Activated CD4-positive, alpha-beta T cell treated with anti-CD3 and anti-CD28 coated beads for 4 hours (primary cell): Measurements from ENCODE around the gene SEPTIN5.
"Not testable (repeated sequence)": the region's sequence is repeated elsewhere in the genome, so short reads cannot be mapped to it uniquely, and the experiment has no call there.

Source experiments
- DNase-seq, 2 donors: peaks; one replicate each; pipeline ENCODE4 v3.0.0-alpha.2; 2020

The SEPTIN5 gene

DNA sequence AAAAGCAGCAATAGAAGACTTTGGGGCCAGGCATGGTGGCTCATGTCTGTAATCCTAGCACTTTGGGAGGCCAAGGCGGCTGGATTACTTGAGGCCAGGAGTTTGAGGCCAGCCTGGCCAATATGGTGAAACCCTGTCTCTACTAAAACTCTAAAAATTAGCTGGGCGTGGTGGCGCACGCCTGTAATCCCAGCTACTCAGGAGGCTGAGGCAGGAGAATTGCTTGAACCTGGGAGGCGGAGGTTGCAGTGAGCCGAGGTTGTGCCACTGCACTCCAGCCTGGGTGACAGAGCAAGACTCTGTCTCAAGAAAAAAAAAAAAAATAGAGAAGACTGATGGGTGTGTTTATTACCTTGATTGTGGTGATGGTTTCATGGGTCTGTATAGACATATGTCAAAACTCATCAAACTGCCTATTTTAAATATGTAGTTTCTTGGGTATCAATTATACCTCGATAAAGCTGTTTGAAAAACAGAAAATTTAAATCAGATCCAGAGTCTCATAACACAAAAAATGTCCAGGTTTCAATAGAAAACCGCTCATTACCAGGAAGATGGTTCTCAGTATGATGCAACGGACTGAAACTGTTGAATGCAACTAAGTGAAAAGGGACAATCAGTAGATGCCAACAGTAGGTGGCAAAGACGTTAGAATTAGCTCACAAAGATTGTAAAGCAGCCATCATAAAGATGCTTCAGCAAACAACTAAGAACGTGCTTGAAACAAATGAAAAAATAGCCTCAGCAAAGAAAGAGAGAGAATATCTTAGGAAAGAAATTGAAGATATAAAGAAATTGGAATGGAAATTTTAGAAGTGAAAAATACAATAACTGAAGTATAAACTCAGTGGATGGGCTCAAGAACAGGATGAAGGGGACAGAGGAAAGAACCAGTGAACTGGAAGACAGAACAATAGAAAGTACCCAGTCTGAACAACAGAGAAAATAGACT lies 33.1 kb upstream of the SEPTIN5 start:
- DNase-seq = no peak

DNA sequence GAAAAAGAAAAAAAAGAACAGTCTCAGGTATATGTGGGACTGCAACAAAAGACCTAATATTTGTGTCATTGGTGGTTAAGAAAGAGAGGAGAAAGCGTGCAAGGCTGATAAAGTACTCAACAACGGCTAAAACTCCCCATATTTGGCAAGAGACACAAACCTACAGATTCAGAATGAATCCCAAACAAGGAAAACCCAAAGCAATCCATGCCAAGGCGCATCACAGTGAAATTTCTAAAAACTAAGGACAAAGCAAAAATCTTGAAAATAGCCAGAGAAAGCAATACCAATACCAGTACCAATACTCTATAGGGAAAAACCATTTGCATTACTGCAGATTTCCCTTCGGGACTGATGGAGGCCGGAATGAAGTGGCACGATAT lies 32.4 kb upstream of the SEPTIN5 start:
- no peak for DNase-seq

DNA sequence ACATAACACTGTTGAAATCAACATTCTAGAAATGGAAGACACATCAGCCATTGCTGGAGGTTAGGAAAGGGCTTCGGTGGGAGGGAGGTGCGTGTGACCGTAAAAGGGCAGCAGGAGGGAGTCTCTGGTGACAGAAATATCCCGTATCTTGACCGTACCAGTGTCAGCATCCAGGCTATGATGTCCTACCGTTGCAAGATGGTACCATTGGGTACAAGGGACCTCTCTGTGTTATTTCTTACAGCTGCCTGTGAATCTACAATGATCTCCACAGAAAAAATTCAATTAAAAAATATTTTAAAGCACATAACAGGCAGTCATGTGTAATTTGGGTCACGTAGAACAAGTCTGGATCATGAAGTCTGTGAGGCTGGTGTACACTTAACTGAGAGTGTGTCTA lies 27.4 kb upstream of the SEPTIN5 start:
- no peak for DNase-seq

- no peak for DNase-seq
These were observed 26.6 kb upstream of the SEPTIN5 start for GRCh38 chr22:19687561-19688300.

DNA sequence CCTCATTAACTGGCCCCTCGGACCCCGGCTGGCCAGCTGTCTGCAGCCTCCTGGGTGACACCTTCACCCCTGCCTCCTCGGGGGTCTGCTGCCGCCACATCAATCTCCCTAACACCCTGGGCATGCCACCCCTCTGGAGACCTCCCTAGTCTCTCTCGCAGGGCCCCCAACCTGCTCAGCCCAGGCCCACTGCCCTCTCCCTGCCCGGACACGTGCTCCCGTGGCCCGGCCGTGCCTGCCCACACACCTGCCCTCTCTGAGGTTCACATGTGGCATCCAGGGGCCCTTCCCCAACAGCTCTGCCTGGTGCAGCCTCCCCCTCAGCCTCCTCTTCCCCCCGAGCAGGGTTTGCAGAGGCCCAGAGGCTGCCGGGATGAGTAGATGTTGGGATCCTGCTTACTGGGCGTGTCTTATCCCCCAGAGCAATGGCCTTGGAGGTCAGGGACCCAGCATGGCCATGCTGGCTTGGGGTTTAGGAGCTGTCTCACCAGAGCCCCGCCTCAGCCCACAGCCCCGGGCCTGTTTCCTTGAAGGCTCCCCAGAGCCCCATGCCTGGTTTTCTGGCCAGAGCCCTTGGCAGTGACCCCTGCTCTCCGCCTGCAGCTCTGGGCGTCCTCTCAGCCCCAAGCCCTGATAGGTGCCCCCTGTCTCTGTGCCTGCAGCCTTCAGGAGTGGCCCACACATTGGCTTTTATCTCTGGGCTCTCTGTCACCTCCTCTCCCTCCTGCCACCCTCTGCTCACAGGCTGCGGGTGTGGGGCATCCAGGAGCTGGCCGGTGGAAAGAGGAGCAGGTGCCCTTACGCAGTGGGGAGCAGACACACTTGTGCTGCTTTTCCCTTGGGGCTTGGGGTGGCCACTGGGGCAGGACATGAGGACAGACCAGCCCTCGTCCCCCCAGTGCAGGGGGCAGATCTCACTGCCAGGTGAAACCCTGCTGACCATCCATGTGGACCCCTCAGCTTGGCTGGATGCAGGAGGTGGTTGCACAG lies 25.7 kb upstream of the SEPTIN5 start:
- no peak for DNase-seq

- no peak for DNase-seq
These were observed 24.9 kb upstream of the SEPTIN5 start for GRCh38 chr22:19689408-19689807.

DNA sequence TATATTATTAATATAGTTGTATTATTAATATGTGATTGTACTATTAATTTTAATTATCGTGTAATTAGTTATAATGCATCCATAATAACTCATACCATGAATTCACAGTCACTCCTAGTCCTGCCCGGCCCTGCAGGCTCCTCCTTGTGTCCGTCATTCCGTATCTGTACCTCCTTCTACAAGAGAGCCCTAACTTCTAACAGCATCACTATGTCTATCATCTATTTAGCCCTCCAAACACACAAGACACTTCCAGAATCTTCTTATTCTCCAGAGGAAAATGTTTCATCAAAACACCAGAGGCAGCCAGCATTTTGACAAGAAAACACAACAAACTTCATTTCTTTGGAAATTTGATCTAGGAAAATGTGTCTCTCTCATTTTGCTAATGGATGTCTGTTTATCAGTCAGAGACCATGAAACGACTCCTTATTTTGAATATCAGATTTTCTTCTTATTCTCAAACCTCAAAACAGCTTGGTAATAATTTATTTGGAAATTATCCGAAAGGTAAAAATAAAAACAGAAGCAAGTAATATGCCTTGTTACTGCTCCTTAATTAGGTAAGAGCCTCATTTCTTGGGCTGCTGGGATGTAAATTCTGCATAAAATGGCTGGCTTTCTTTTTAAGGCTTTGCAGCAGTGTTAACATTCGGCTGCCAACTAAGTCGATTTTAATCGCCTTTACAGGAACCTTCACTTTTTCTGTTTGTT lies 23.1 kb upstream of the SEPTIN5 start:
- no peak for DNase-seq

GRCh38 chr22:19691721-19692341 lies 22.5 kb upstream of the SEPTIN5 start:
- DNase-seq = no peak

DNA sequence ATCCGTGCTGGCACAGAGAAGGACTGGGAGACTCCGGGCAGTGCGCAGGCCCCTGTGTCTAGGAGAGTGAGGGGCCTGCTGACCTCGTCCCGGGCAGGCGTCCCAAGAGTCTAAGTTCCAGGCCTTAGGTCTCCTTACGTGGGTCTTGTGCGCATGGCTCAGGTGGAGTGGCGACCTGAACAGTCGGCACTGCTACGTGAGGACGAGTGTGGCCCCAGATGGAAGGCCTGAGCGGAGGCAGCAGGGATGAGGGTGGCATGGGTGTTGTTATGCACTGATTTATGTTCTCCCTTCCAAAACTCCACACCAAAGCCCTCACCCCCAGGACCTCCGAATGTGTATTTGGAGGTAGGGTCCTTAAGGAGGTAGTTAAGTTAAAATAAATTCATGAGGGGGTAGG lies 20.7 kb upstream of the SEPTIN5 start:
- no peak for DNase-seq

- DNase-seq = no peak
These were observed 20.2 kb upstream of the SEPTIN5 start for GRCh38 chr22:19693981-19694670.

DNA sequence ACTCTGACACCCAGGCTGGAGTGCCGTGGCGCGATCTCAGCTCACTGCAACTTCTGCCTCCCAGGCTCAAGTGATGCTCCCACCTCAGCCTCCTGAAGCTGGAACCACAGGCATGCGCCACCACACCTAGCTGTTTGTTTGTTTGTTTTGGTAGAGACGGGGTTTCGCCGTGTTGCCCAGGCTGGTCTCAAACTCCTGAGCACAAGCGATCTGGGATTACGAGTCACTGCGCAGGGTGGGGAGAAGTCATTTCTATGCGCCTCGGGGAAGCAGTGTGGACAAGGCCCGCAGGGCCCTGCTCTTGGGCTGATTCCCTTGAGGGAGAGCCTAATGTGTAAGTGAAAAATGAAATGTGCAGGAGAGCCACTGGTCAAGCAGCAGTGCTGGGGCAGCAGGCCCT lies 19.6 kb upstream of the SEPTIN5 start:
- no peak for DNase-seq

GRCh38 chr22:19696504-19697276 lies 17.6 kb upstream of the SEPTIN5 start:
- no peak for DNase-seq

DNA sequence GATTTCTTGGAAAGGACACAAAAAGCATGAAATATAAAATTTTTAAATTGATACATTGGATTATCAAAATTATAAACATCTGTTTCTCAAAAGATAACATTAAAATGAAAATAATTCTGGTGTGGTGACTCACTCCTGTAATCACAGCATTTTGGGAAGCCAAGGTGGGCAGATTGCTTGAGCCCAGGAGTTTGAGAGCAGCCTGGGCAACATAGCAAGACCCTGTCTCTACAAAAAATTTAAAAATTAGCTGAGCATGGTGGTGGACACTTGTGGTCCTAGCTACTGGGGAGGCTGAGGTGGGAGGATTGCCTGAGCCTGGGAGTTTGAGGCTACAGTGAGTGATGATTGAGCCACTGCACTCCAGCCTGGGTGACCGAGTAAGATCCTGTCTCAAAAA lies 16.4 kb upstream of the SEPTIN5 start:
- not testable (repeated sequence) for DNase-seq

GRCh38 chr22:19700790-19701419 lies 13.4 kb upstream of the SEPTIN5 start:
- no peak for DNase-seq

DNA sequence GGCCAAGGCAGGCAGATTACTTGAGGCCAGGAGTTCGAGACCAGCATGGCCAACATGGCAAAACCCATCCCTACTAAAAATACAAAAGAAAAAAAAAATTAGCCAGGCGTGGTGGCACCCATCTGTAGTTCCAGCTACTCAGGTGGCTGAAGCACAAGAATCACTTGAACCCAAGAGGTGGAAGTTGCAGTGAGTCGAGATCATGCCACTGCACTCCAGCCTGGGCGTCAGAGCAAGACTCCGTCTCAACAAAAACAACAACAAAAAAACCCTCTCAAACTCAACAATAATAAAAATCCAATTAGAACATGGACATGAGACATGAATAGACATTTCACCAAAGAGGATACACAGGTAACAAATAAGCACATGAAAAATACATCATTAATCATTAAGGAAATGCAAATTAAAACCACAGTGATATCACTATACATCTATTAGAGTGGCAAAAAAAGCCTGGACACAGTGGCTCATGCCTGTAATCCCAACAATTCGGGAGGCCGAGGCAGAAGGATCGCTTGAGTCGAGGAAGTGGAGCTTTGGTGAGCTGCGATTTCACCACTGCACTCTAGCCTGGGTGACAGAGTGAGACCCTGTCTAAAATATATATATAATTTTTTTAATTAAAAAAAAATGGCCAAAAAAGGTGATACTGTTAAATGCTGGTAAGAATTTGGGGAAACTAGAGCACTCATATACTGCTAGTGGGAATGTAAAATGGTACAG lies 12.7 kb upstream of the SEPTIN5 start:
- no peak for DNase-seq

DNA sequence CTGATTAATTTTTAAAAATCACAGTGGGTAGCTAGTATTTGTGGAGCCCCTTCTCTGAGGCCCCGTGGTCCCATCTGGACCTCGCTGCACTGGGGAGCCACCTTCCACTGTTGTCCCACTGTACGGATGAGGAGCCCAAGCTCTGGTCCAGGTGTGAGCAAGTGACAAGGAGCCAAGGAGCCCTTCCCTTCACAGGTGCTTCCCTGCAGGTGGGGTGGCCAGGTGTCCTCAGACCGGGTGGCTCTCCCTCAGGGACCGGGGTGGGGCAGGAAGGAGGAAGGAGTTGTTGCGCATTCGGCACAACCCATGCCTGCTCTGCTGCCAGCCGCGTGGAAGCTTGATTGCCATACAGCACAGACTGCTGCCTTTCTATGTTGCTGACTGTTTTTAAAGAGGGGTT lies 10.4 kb upstream of the SEPTIN5 start:
- no peak for DNase-seq

DNA sequence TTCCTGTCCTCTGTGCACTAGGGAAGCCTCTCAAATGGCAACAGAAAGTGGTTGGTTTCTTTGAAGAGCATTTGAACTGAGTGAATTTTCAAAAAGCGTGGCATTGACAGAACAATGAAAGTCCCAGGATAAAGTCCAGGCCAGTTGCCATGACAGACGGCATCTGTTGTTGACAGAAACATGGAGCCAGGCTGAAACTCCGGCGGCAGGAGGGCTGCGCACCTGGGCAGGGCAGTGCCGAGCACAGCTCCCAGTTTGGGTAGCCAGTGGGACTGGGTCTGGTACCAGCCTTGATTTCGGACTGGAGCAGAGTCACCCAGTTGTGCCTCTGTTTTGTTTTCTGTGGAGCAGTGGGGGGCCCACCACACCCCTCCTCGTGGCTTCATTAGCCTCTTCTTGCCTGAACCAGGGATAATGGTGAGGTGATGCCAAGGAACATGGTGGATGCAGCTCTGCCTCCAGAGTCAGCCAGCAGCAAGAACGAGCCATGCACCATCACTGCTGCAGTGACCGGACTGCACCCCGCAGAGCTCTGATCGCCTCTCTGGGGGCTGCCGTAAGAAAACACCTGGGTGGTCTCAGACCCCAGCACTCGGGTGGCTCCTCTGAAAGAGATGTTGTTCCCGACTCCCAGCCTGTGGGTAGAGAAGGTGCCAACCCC lies 9.8 kb upstream of the SEPTIN5 start:
- no peak for DNase-seq

DNA sequence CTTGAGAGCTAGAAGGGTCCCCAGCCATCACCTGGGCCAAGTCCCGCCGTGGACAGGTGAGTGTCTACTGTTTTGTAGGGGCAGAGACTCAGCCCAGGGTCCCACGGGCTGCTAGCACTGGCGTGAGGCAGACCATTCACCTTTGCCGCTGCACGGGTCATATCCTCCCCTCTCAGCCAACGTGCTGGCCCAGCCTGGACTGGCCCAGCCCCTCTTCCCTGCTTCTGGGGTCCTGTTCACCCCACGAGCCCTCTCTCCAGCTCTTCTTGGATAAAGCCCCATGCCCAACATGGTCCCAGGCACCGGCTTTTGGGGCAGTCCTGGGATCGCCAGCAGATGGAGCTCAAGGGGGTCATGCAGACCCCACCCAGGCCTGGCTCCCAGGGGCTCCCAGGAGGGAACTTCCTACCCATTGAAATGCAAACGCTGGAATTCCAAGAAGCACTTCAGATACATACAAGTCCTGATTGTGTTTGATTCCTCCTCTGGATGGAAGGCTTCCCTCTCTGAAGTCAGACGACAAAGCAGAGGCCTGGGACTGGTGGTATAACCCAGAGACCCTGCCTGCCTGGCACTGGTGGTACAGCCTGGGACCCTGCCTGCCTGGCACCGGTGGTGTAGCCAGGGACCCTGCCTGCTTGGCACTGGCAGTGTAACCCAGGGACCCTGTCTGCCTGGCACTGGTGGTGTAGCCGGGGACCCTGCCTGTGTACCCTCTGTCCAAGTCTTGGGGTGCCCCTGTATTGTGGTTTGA lies 8.9 kb upstream of the SEPTIN5 start:
- no peak for DNase-seq
